NCI-H1436 treated with DMSO at 0.1 percent for 48 hours (cell line): Measurements from ENCODE around the gene KRTAP13-3.

ENCODE experiments used
- DNase-seq: peaks from one replicate; lab custom pipeline; 2025; lab: John Stamatoyannopoulos, UW

Gene KRTAP13-3

GRCh38 chr21:30425826-30426225, at the start of gene KRTAP13-3:
Gene KRTAP13-3 (minus strand): TSS chr21:30425926. CDS start chr21:30425912, 14 bp downstream.
- DNase-seq = no peak

- DNase-seq = no peak
These were observed 43.4 kb upstream of the KRTAP13-3 start for GRCh38 chr21:30468900-30469714.

GRCh38 chr21:30463713-30464112, 38.0 kb upstream of the KRTAP13-3 start:
- DNase-seq = no peak

- DNase-seq = no peak
These were observed 22.8 kb upstream of the KRTAP13-3 start for GRCh38 chr21:30448514-30448913.

- DNase-seq = no peak
These were observed 21.3 kb upstream of the KRTAP13-3 start for GRCh38 chr21:30447056-30447455.

- no peak for DNase-seq
These were observed 18.5 kb upstream of the KRTAP13-3 start for GRCh38 chr21:30444204-30444603.

- no peak for DNase-seq
These were observed 17.5 kb upstream of the KRTAP13-3 start for GRCh38 chr21:30443226-30443625.

- DNase-seq = no peak
These were observed 14.2 kb upstream of the KRTAP13-3 start, which contains the start of gene KRTAP15-1 for GRCh38 chr21:30439975-30440374. Gene KRTAP15-1 (plus strand): TSS chr21:30440275. CDS start chr21:30440328, 53 bp downstream.

- DNase-seq = no peak
These were observed 11.4 kb upstream of the KRTAP13-3 start for GRCh38 chr21:30437010-30437565.

GRCh38 chr21:30434033-30434631, 8.4 kb upstream of the KRTAP13-3 start:
- no peak for DNase-seq

- no peak for DNase-seq
These were observed 4.5 kb upstream of the KRTAP13-3 start, which contains the start of gene KRTAP13-4 for GRCh38 chr21:30430170-30430655. Gene KRTAP13-4 (plus strand): TSS chr21:30430220. CDS start chr21:30430276, 56 bp downstream.

GRCh38 chr21:30426731-30427130, 1.0 kb upstream of the KRTAP13-3 start:
- no peak for DNase-seq

- no peak for DNase-seq
These were observed 9.7 kb downstream of the KRTAP13-3 start for GRCh38 chr21:30415993-30416392.

- peak; percentile 6 for DNase-seq
These were observed 16.8 kb downstream of the KRTAP13-3 start for GRCh38 chr21:30408782-30409494.

- DNase-seq = no peak
These were observed 30.0 kb downstream of the KRTAP13-3 start, which contains the start of gene KRTAP13-1 for GRCh38 chr21:30395731-30396130. Gene KRTAP13-1 (plus strand): TSS chr21:30396031. CDS start chr21:30396087, 56 bp downstream.

GRCh38 chr21:30391492-30392025, 34.2 kb downstream of the KRTAP13-3 start:
- DNase-seq = no peak

GRCh38 chr21:30382201-30382600, 43.5 kb downstream of the KRTAP13-3 start:
- no peak for DNase-seq
